ENCODE measurements around the gene EFNA2. TPM values are rescaled to one million over a fixed set of nuclear protein-coding genes. Genes with fewer than 3 reads are reported as not detected.

The EFNA2 gene
- total RNA-seq, 1 donor from 2014 or later = not detected

DNA sequence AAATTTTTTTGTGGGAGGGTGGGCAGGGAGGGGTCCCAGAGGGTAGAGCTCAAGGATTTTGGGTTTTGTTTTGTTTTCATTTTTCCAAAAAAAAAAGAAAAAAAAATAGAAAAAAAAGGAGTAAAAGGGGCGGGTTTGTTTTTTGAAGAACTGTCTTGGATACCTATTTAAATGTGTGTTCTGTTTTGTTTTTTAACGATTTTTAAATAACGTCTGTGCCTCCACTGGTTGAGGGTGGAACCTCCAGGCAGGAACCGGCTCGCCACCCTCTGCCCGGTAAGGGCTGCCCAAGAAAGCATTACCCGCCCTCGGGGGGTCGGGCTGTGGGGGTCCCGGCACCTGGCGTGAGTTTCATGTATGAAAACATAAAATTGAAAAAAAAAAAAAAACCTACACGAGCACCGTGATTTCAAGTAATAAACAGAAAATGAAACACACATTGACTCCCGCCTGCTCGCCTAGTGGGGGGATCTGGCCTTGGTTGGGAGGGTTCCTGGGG is 26.9 kb upstream of the EFNA2 start:
- intact Hi-C loops (cut with DNase I) = no loop called here
- no peak for DNase-seq (ENCODE audit: low spot score)

DNA sequence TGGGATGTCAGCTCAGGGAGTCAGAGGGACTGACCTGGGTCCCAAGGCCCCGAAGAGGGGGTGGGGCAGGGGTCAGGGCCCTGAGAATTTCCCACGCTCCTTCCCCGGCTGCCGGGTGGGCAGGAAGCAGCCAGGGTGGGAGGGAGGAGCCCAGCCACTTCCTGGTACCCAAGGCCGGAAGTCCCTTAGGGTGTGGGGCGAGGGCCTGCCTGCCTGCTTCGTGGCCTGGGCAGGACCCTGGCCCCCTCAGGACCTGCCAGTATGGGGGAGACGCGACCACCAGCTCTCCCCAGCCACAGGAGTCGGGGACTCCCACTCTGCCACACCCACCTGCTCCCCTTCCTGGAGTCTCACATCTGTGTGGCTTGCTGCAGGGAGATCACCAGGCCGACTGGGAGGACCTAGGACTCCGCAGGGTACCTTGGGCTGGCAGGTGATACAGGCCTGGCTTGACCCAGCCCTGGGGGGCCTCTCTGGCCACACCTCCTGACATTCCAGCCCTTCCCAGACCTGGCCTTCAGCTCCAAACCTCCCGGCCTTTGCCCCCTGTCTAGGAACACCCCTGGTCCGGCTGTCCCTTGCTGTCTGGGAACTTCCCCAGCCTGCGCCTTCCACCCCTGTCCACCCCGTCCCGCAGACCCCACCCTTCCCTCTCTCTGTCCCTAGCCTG is 26.3 kb upstream of the EFNA2 start:
- intact Hi-C loops (cut with DNase I) = no loop called here
- DNase-seq (ENCODE audit: low spot score) = peak; percentile 96

DNA sequence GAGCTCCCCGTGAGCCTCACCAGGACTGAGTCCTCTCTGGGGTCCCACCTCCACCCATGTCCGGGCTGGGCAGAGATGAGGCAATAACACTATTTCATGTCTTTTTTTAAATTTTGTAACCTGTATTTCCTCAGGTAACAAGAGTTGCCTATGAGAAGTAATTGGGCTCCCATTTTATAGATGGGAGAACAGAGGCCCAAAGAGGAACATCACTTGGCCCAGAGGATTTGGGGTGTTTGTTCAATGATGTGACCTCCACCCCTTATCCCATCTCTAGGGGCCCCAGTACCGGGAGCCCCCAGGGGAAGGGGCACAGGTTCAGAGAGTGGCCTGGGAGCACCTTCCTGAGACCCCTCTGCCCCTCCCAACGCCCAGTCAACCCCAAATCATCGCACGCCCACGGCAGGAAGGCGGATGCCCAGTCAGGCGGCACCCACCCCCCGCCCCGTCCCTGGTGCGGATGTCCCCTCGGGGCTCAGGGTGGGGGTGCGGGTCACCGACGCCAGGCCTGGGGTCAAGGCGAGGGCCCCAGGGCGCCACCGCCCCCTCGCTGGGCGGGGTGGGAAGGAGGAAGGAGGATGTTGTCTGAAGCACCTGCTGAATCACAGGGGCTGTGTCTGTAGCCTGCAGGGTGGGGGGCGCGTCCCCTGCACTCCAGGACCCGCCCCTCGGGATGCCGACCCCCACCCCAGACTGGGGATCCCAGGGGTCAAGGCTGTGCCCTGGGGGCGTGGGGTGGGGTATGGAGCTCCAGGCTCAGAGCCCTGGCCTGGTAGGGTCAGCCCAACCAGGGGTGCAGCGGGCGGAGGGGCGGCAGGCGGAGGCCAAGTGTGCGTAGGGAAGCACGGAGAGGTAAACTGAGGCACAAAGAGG is 25.6 kb upstream of the EFNA2 start:
- intact Hi-C loops (cut with DNase I) = no loop called here
- DNase-seq (ENCODE audit: low spot score) = no peak

DNA sequence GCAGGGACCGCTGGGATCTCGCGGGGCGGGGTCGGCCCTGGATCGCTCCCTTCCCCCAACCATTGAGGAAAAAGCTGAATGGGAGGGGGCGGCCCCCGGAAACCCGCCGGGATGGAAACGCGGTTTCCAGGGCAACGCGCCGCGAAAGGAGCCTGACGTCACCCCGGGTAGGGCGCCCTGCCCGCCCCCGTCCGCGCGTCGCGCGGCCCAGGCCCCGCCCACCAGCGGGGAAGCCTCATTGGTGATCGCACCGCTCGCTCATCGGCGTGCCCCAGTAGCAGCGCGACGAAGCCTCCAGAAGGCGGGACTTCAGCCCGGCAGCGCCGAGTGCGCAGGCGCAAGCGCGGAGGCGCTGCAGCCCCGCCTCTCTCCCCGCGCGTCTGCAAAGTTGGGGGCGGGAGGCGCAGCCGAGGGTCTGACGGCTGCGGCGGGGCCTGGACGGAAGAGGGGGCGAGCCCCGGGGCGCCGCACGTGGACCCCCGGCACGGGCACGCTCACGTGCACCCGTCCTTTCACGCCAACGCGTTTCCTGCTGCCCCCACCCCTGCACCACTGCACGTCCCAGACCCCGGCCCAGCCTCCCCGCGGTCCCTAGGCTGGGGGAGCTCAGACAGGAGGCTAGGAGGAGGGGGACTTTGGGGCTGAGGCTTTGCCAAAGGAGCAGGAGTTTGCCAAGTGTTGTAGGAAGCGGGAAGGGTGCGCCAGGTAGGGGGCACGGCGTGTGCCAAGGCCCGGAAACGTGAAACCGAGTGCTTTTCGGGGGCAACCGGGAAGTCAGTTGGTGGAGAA is 24.7 kb upstream of the EFNA2 start:
- DNase-seq (ENCODE audit: low spot score) = peak; percentile 99
- intact Hi-C loops (cut with DNase I) = no loop called here

DNA sequence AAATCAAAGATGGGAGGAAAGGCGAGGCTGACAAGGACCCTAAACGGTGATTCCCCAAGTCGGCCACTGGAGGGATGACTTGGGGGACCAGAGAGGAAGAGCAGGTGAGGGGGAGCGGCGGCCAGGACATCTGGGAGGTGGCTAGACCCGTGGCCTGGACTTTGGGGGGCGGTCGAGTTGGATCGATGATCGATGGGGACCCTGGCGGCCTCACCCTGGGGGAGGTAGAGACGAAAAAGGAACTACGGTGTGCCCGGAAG is 24.2 kb upstream of the EFNA2 start:
- intact Hi-C loops (cut with DNase I) = no loop called here
- no peak for DNase-seq (ENCODE audit: low spot score)

DNA sequence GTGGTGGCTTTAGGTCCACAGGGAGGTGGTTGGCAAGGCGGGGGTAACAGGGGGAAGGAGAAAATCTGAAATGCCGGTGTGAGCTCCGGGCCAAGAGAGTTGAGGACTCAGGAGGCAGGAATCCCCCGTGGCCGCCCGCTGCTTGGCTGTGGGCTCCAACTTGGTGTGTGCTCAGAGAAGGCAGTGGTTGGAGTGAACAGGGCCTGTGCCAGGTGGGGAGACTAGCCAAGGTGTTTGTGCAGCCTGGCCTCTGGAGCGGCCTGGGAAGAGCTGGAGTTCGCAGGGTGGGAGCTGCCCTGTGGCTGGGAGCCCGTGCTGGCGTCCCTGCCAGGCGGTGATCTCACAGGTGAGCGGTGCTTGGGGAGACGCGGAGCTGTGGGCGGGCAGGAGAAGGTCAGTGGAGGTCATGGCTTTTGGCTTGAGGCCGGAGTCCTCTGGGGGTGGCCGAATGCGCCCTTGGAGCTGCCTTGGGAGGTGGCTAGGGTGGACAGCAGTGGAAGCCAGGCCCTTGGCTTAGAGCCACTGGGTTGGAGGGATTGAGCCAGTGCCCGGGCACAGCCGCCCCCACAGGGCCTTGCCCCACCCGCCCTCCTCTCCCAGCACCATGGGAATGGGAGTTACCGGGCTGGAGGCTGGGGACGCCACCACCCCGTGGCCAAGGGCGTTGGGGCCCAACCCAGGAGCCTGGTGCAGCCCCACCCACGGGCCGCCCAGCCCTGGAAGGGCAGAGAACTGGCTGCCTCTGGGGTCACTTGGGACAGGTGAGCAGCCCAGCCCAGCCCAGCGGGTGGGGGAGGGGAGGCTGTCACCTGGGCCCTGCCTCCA is 23.7 kb upstream of the EFNA2 start:
- DNase-seq (ENCODE audit: low spot score) = no peak
- intact Hi-C loops (cut with DNase I) = no loop called here

DNA sequence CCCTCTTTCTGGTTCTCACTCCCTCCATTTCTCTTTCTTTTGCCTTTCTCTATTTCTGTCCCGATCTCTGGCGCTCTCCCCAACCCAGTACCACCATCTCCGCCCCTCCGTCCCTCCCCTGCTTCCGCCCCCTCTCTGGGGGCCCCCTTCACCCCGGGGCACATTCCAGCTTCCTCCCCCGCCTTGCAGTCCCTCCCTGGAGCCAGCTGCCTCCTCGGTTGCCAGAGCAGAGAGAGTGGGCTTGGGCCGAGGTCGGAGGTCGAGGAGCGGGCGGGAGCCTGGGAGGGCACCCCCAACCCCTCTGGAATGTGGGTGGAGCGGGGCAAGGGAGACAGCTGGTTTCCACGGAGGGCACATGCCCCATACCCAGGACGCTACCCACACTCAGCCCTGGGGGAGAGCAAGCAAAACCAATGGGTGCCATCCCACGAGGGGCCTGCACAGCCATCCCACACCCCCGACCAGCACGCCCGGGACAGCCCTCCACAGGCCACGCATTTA is 23.0 kb upstream of the EFNA2 start:
- intact Hi-C loops (cut with DNase I) = no loop called here
- no peak for DNase-seq (ENCODE audit: low spot score)

DNA sequence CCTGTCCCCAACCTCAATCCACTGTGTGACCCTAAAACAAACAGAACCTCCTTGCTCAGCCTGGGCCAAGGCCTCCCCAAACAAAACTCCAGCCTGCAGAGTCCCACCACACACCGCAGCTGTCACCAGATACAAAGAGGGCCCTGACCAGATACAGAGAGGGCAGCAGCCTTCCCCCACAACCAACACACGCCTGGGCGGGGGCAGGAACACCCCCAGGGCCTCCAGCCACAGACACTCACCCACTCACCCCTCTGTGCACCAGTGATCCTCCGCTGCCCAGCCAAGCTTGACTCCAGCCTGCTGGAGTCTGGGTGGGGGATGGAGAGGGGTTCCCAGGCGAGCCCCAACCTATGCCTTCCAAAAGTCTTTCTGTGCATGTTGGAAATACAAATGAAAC is 22.5 kb upstream of the EFNA2 start:
- DNase-seq (ENCODE audit: low spot score) = no peak
- intact Hi-C loops (cut with DNase I) = no loop called here

DNA sequence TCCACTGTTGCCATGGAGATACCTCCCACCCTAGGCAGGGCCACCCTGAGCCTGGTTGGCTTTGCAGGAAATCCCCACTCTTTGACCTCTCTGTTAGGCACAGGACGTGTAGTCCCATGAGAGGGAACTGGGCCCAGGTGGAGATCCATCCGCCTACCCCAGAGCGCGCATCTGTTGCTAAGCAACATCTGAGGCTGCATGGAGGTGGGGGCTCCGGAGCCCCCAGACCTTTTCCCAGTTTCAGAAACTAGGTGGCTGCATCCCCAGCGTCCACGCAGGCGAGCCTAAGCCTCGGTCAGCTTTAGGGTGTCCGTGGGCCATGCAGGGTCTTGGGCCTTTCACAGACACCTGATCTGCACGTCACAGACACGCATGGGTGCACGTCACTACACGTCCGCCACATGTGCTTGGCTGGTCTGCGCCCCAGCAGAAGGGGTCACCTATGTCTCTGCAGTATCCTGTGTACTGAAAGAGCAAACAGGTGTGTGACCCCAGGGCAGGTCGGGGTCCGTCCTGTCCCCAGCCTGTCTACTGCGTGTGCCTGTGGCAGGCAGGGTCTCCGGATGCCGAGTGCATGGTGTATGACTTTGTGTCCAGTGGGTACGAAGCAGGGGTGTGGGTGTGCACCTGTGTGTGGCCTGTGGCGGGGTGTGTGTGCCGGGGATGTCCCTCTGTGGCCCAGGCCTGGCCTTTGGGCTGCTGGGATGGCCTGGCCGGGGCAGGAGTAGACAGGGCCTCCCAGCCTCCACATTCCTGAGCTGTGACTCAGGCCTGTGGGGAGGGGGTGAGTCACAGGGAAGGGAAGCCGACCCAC is 20.7 kb upstream of the EFNA2 start:
- intact Hi-C loops (cut with DNase I) = no loop called here
- no peak for DNase-seq (ENCODE audit: low spot score)

DNA sequence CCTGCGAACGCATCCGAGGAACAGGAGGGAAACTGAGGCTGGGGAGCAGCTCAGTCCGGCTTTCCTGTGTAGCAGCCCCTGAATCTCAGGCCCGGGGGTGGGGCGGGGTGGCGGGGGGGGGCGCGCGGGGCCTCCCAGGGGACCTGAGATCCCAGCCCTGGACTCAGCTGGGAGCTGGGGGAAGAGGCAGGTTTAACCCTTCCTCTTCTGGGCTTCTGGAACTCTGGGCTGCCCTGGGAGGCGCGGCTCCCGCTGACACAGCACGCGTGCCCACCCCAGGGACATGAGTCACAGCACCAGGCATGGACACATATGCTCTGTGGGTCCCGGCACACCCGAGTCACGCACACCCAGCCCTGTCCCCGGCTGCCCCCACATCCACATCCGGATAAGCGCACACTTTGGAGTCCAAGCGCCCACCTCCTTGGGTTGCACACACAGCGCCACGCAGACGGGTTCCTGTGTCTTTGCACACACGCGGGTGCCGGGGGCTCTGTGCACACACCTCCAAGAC is 20.0 kb upstream of the EFNA2 start:
- no peak for DNase-seq (ENCODE audit: low spot score)

DNA sequence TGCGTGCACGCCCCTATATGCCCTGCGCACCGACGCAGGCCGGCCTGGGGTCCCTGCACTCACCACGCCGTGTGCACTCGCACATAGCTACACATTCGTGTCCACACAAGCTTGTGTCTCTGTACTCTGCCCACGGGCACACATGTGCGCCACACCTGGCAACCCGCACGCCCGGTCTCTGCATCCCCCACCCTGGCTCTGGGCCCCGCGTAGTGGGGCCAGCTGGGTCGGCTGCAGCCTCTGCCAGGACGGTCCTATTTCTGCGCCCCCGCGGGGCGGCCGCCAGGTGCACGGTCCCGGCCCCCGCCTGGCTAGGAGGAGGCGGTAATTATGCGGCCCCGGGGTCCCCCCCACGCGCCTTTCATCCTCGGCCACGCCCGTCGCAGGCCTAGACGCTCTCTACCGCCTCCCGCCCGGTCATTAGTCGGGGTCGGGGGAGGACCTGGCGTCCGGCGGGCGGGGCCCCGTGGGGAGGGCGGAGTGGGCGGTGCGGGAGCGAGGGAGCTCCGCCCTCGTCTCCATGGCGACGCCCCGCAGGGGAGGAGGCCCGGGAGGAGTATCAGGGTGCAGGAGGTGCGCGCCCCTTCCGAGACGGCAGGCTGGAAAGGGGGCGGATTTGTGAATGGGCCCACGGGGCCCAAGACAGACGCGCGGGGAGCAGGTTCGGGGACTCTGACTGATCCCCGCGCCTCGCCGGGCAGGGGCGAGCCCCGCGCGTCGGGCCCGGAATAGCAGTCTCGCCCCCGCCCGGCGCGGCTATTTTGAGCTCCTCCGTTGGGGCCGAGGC is 19.4 kb upstream of the EFNA2 start:
- DNase-seq (ENCODE audit: low spot score) = peak; percentile 97
- intact Hi-C loops (cut with DNase I) = loop anchor here (1.0 kb wide), 1 partner anchor 17 kb away; no protein-coding TSS in a partner anchor

More for the DNA sequence above, 20.0 kb upstream of the EFNA2 start:
- intact Hi-C loops (cut with DNase I) = loop anchor here (1.0 kb wide), 1 partner anchor 16 kb away; no protein-coding TSS in a partner anchor

DNA sequence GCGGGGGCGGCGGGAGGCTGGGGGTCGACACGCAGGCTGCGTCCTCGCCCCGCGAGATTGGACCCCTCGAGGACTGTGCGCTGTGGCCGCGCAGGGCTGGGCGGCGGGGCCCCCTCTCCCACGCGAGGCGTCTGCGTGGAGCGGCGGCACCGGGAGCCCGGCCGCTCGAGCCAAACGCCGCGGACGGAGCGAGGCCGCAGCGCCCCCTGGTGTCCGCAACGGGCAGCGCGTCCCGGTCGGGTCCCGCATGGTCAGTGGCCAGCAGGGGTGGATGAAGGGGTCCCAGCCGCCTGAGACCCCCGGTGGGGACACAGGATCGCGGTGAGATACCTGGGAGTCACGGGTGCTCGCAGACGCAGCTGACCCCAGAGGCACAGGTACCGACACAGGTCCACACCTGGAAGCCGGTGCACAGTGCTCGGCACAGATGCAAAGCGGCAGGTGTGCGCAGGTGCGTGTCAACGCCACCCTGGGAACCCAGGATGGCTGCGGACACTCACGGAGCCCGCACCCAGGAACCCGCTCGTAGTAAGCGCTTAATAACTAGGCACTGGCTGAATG is 18.7 kb upstream of the EFNA2 start:
- DNase-seq (ENCODE audit: low spot score) = peak; percentile 93
- intact Hi-C loops (cut with DNase I) = loop anchor here (1.0 kb wide), 3 partner anchors 18 to 44 kb away; no protein-coding TSS in a partner anchor

DNA sequence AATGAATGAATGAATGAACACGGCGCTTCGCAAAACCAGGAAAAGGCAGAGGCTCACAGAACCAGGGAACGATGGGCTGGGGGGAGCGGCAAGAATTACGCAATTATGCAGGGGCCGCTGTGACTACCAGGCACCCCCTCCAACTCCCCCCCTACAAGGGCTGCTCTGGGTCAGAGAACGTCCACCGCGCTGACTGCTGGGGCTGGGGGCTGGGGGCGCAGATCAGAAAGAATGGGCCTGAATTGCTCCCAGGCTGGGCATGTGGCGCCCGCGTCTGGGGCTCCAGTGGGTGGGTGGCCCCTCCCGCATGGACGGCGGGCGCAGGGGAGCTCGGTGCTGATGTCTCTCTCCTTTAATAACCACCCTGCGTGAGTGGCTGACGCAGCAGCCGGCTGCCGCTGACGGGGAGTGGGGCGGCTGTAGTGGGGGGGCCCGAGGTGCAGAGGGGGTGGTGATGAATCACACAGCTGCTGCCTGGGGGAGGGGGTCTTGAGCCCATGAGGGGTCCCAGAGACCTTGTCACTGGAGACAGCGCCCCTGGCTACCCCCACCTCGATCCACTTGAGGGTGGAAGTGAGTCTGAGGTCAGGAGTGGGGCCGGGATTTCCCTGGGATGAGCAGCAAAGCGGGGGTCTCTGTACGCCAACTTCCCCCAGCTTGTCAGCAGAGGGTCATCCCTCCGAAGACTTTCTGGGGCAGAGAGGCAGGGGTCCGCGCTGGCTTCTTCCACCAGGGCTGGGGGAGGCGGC is 18.0 kb upstream of the EFNA2 start:
- intact Hi-C loops (cut with DNase I) = loop anchor here (1.0 kb wide), 2 partner anchors 23 to 44 kb away; no protein-coding TSS in a partner anchor
- no peak for DNase-seq (ENCODE audit: low spot score)

DNA sequence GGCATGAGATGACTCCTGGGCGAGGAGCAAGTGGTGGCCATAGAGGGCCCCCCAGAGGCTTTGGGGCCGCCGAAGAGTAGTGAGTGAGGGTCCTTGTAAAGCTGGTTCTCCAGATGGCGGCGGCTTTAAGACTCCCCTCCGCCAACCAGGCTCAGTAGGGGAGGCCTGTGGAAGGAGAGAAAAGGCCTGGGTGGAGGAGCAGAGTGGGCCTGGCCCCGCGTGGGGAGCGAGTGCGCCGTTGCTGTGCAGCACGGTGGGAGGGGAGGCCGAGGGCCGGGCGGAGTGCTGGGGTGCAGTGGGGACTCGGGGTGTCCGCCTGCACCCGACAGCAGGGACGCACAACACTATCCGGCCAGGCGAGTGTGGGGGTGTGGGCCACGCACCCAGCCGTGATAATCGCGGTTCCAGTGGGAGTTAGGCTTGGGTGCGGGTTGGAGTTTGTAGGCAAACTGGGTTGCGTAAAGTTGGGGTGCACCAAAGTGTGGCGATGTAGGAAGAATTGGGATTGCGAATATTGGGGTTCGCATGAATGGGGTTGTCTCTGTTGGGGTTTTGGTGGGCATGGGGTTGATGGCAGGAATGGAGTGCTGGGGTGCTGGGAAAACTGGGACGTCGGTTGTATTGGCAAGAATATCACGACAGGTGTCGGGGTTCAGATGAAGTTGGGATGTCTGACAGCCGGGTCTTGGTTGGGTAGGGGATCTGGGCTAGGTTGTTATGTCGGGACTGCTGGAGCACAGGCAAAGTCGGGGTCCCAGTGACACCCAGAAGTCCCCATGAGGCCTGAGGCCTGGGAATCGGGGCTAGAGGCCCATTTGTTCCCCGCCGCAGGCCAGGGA is 17.2 kb upstream of the EFNA2 start:
- DNase-seq (ENCODE audit: low spot score) = no peak
- intact Hi-C loops (cut with DNase I) = no loop called here

DNA sequence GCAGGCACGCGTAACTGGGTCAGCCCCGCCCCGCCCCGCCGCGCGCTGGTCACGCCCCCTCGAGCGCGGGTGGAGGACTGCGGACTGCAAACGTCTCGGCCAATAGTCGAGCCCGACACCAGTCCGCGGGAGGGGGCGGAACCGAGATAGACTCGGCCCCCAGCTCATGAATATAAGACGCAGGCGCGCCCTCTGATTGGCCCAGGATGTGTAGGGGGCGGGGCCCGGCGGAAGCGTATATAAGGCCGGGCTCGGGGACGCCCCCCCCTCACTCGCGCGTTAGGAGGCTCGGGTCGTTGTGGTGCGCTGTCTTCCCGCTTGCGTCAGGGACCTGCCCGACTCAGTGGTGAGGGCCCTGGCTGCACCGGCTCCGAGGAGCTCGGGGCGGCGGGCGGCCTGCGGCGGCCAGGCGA is 16.6 kb upstream of the EFNA2 start, which contains the start of gene CIRBP:
TSS of gene CIRBP (plus strand) at position 268 of the 413 bp plus-strand sequence. CDS start 1,602 bp downstream, outside the sequence.
- DNase-seq (ENCODE audit: low spot score) = peak; percentile 100
- intact Hi-C loops (cut with DNase I) = no loop called here

Measured in cardiac septum (tissue), 1 donor.